Right atrium auricular region (tissue), 2 donors: ENCODE measurements around the gene RAPGEF2. TPM values are rescaled to one million over a fixed set of nuclear protein-coding genes. Genes with fewer than 3 reads are reported as not detected.
A peak's percentile ranks its signal among the peaks of the same experiment; 100 is the strongest.

Experiments used
- DNase-seq: peaks from one replicate; pipeline ENCODE4 v3.0.0-alpha.2; 2019; ENCODE audit warnings: low spot score
- H3K27ac ChIP-seq, 2 donors: fragments of 200-600 bp; sonication (generic); 1 replicate in 1 of 2; 2 replicates in 1 of 2; pipeline ENCODE4 v1.5.1; 2016 to 2019
- H3K27me3 ChIP-seq, 2 donors: fragments of 200-600 bp; sonication (generic); one replicate each; pipeline versions ENCODE4 v1.5.1 to v1.6.0; 2017 to 2019
- H3K36me3 ChIP-seq: fragments of 200-600 bp; sonication (generic); one replicate; pipeline ENCODE4 v1.5.1; 2016
- H3K4me1 ChIP-seq, 2 donors: fragments of 200-600 bp; sonication (generic); one replicate each; pipeline versions ENCODE4 v1.5.1 to v1.6.0; 2017 to 2019
- H3K4me3 ChIP-seq, 2 donors: fragments of 200-600 bp; sonication (generic); 1 replicate in 1 of 2; 2 replicates in 1 of 2; pipeline ENCODE4 v1.5.1; 2017 to 2019; ENCODE audit warnings: mild to moderate bottlenecking in 1 of 2, moderate library complexity in 1 of 2
- H3K9me3 ChIP-seq, 2 donors: fragments of 200-600 bp; sonication (generic); one replicate each; pipeline ENCODE4 v1.5.1; 2019
- total RNA-seq, 2 donors: library from RNA; depleted of rRNA; stranded (reverse); fragments of >200 nt; gene quantifications; one replicate each; pipeline ENCODE4 v1.1.0, GENCODE V29; 2016
- TF ChIP-seq, protein P1 (sequence below), 2 donors: fragments of 200-600 bp; sonication (generic); IDR thresholded peaks; one replicate each; pipeline ENCODE4 v1.5.1; 2019; ENCODE audit warnings: antibody characterized with exemption in 2 of 2

RAPGEF2 gene
- total RNA-seq, 2 donors from 2014 or later = 49.8 to 51.5 TPM

DNA sequence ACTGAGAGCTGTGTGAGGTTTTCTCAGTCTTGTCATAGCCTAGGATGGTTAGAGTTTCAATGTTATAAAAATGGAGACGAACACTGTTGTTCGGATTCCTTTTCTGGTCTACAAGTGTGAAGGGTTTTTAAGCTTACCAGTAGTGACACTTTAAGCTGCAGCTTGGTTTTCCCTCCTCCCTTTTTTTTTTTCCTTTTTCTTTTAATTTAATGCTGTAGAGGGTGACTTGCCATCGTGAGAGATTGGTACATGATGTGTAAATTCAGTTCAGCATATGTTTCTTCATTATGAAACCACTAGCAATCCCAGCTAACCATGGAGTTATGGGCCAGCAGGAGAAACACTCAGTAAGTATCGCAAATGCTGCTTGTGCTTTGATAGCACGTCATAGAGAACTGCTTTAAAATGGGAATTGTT, 165.0 kb downstream of the RAPGEF2 start:
- Histone ChIP-seq H3K27ac (peak overlapping the region; percentile 45 to 61), H3K4me3 (peak overlapping the region; percentile 23 to 37), H3K36me3 (no peaks in the 10 kb centered on the region), H3K4me1 (peaks cover 0 to 45% of the 10 kb centered on the region in 2 donors), H3K27me3 (no peaks in the 10 kb centered on the region), H3K9me3 (no peaks in the 10 kb centered on the region)
- no peak for DNase-seq
- TF ChIP-seq, protein P1, sequence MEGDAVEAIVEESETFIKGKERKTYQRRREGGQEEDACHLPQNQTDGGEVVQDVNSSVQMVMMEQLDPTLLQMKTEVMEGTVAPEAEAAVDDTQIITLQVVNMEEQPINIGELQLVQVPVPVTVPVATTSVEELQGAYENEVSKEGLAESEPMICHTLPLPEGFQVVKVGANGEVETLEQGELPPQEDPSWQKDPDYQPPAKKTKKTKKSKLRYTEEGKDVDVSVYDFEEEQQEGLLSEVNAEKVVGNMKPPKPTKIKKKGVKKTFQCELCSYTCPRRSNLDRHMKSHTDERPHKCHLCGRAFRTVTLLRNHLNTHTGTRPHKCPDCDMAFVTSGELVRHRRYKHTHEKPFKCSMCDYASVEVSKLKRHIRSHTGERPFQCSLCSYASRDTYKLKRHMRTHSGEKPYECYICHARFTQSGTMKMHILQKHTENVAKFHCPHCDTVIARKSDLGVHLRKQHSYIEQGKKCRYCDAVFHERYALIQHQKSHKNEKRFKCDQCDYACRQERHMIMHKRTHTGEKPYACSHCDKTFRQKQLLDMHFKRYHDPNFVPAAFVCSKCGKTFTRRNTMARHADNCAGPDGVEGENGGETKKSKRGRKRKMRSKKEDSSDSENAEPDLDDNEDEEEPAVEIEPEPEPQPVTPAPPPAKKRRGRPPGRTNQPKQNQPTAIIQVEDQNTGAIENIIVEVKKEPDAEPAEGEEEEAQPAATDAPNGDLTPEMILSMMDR (IDR thresholded peaks at IDR 0.05) = no peak

DNA sequence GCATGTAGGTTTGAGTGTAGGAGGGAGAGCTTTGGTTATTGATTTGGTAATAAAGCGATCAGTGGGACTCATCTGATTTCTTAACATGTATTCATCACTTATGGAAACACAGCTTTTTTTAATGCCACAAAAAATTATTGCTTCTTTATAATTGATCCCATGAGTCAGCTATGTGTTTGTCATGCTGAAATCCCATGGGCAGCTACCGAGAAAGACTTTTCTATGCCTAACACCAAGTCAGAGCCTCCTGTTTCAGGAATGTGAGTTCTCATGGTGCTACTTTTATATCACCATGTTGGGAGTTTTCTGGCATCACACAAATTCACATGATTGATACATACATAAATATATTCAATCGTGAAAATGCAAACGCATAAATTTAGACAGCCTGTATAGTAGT, 165.7 kb downstream of the RAPGEF2 start:
- peak overlapping the region in 1 of 2 donors; percentile 37 for H3K4me3 ChIP-seq
- no peak overlapping the region for H3K27ac ChIP-seq
- H3K36me3 ChIP-seq = no peaks in the 10 kb centered on the region
- H3K9me3 ChIP-seq = no peaks in the 10 kb centered on the region
- TF ChIP-seq, protein P1 (IDR thresholded peaks at IDR 0.05) = no peak
- H3K4me1 ChIP-seq = peaks cover 0 to 52% of the 10 kb centered on the region in 2 donors
- DNase-seq = no peak
- no peaks in the 10 kb centered on the region for H3K27me3 ChIP-seq

DNA sequence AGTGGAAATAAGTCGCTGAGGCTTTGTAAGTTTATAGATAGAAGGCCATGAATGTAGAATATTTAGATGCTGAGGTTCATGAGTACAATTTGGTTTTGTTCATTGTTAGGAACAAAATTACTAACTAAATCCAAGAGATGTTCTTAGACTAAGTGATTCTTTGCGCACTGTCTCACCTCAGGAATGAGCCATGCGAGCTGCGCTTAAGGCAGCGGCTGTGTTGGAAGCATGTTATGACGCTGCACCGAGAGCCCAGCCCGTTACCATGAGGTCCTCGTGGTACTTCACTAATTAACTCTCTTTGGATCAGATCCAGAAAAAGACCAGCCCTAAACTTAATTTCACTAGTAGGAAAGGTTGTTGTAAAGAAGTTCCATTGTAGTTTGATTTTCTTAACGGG, 166.2 kb downstream of the RAPGEF2 start:
- no peak overlapping the region for H3K27ac ChIP-seq
- TF ChIP-seq, protein P1 (IDR thresholded peaks at IDR 0.05) = no peak
- no peaks in the 10 kb centered on the region for H3K27me3 ChIP-seq
- no peaks in the 10 kb centered on the region for H3K9me3 ChIP-seq
- DNase-seq = no peak
- no peak overlapping the region for H3K4me3 ChIP-seq
- peaks cover 0 to 57% of the 10 kb centered on the region in 2 donors for H3K4me1 ChIP-seq
- no peaks in the 10 kb centered on the region for H3K36me3 ChIP-seq

DNA sequence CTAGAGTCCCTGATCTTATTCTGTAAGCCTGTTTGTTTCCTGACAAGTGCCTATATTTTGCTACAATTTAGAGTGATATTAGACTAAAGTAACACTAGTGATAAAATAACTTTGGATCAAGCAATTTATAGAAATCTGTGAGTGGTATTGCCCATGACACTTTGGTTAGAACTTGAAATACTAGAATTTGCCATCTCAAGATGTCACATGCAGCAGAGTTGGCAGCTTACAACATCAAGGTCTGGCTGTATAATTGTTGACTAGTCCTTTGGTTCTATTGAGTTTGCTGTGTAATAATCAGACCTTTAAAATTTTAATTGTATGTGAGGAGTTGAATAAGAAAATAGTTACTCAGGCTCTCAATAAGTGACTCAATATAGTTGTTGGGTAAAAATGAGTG, 167.1 kb downstream of the RAPGEF2 start:
- Histone ChIP-seq H3K4me1 (peaks cover 0 to 63% of the 10 kb centered on the region in 2 donors), H3K27me3 (no peaks in the 10 kb centered on the region), H3K36me3 (no peaks in the 10 kb centered on the region), H3K27ac (peak overlapping the region in 1 of 2 donors; percentile 17), H3K4me3 (no peak overlapping the region), H3K9me3 (no peaks in the 10 kb centered on the region)
- DNase-seq = no peak
- TF ChIP-seq, protein P1 (IDR thresholded peaks at IDR 0.05) = no peak

DNA sequence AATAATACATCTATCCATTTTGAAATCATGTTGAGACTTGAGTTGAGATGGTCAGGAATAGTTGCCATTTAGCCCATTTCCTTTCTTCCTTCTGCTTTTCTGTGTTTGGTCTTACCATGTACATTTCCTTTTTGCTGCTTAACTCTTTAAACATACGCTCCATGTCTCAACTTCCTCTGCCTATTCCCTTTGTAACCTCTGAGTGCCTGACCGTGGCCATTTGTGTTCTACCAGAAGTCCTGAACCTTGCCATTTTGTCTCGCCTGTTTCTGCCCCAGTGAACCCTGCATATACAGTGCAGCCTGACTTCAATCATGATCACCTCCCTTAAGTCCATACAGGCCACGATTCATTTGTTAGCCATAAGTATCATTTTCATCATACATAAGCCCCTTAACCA, 169.0 kb downstream of the RAPGEF2 start:
- H3K9me3 ChIP-seq = no peaks in the 10 kb centered on the region
- peak overlapping the region in 1 of 2 donors; percentile 46 for H3K27ac ChIP-seq
- TF ChIP-seq, protein P1 (IDR thresholded peaks at IDR 0.05) = no peak
- no peak overlapping the region for H3K4me3 ChIP-seq
- DNase-seq = no peak
- H3K27me3 ChIP-seq = no peaks in the 10 kb centered on the region
- peaks cover 0 to 62% of the 10 kb centered on the region in 2 donors for H3K4me1 ChIP-seq
- H3K36me3 ChIP-seq = no peaks in the 10 kb centered on the region
